ENCODE measurements around the gene NHLH2.
A peak's percentile ranks its signal among the peaks of the same experiment; 100 is the strongest.

NHLH2 gene

GRCh38 chr1:115842948-115843347, 2.0 kb upstream of the NHLH2 start:
- Histone ChIP-seq H3K27ac (no peak overlapping the region), H3K9ac (no peak overlapping the region), H3K9me3 (replicated peaks in 1 of 11) (peaks cover 0 to 18% (median 11%) of the 10 kb centered on the region in 11 experiments; a peak in 17 of 22 replicates), H3K4me2 (no peak overlapping the region), H3K4me1 (peaks cover 9 to 20% (median 17%) of the 10 kb centered on the region in 10 experiments; a peak in 19 of 20 replicates), H3K36me3 (0 out of 22 replicates have a peak, but pooled peaks cover 0 to 4% (median 0%) of the 10 kb centered on the region in 11 experiments), H3K27me3 (peaks cover 46 to 52% (median 48%) of the 10 kb centered on the region in 11 experiments), H4K20me1 (peaks cover 0 to 27% (median 9%) of the 10 kb centered on the region in 11 experiments; a peak in 14 of 22 replicates), H3K4me3 (no peak overlapping the region)
- no peak for TF ChIP-seq Cebpa-rat (IDR thresholded peaks at IDR 0.05)

GRCh38 chr1:115839679-115840237, 1.2 kb downstream of the NHLH2 start:
- TF ChIP-seq Cebpa-rat (IDR thresholded peaks at IDR 0.05), result no peak
- H3K4me3 ChIP-seq, result peak overlapping the region; percentile 20 to 60 (median 42); a peak in 17 of 20 replicates
- H4K20me1 ChIP-seq, result peaks cover 0 to 35% (median 9%) of the 10 kb centered on the region in 11 experiments; a peak in 14 of 22 replicates
- 0 out of 22 replicates have a peak overlapping the region, but pooled peaks of 1 of the 11 experiments have one; percentile 25 for H3K9ac ChIP-seq
- peaks cover 15 to 26% (median 23%) of the 10 kb centered on the region in 10 experiments for H3K4me1 ChIP-seq
- H3K27ac ChIP-seq, result no peak overlapping the region
- H3K4me2 ChIP-seq, result peak overlapping the region; percentile 50 to 97 (median 74)
- peaks cover 0 to 18% (median 11%) of the 10 kb centered on the region in 11 experiments; a peak in 17 of 22 replicates for H3K9me3 ChIP-seq (replicated peaks in 1 of 11)
- 0 out of 22 replicates have a peak, but pooled peaks cover 0 to 4% (median 0%) of the 10 kb centered on the region in 11 experiments for H3K36me3 ChIP-seq
- H3K27me3 ChIP-seq, result peaks cover 76 to 84% (median 80%) of the 10 kb centered on the region in 11 experiments

GRCh38 chr1:115839029-115839678, 1.8 kb downstream of the NHLH2 start:
- peaks cover 0 to 35% (median 9%) of the 10 kb centered on the region in 11 experiments; a peak in 14 of 22 replicates for H4K20me1 ChIP-seq
- peaks cover 0 to 14% (median 8%) of the 10 kb centered on the region in 11 experiments; a peak in 17 of 22 replicates for H3K9me3 ChIP-seq (replicated peaks in 1 of 11)
- peaks cover 15 to 26% (median 23%) of the 10 kb centered on the region in 10 experiments for H3K4me1 ChIP-seq
- no peak for TF ChIP-seq Cebpa-rat (IDR thresholded peaks at IDR 0.05)
- H3K27me3 ChIP-seq, result peaks cover 76 to 90% (median 85%) of the 10 kb centered on the region in 11 experiments
- H3K4me2 ChIP-seq, result peak overlapping the region; percentile 50 to 97 (median 74)
- peak overlapping the region; percentile 20 to 60 (median 42); a peak in 19 of 20 replicates for H3K4me3 ChIP-seq
- peak overlapping the region in 2 of 11 experiments; percentile 25 to 32; a peak in 1 of 22 replicates for H3K9ac ChIP-seq
- H3K36me3 ChIP-seq, result 0 out of 22 replicates have a peak, but pooled peaks cover 0 to 2% (median 0%) of the 10 kb centered on the region in 11 experiments
- H3K27ac ChIP-seq, result no peak overlapping the region

- no peaks in the 10 kb centered on the region for H3K36me3 ChIP-seq
- peaks cover 0 to 10% (median 6%) of the 10 kb centered on the region in 11 experiments; a peak in 14 of 22 replicates for H3K9me3 ChIP-seq (replicated peaks in 1 of 11)
- peaks cover 76 to 92% (median 89%) of the 10 kb centered on the region in 11 experiments for H3K27me3 ChIP-seq
- H3K4me2 ChIP-seq, result peak overlapping the region; percentile 52 to 97 (median 74)
- H3K4me3 ChIP-seq, result peak overlapping the region in 8 of 10 experiments; percentile 7 to 60 (median 48); a peak in 15 of 20 replicates
- H4K20me1 ChIP-seq, result peaks cover 0 to 35% (median 9%) of the 10 kb centered on the region in 11 experiments; a peak in 14 of 22 replicates
- H3K9ac ChIP-seq, result no peak overlapping the region; a peak in 1 of 22 replicates
- peaks cover 15 to 26% (median 23%) of the 10 kb centered on the region in 10 experiments for H3K4me1 ChIP-seq
- TF ChIP-seq Cebpa-rat (IDR thresholded peaks at IDR 0.05), result no peak
- H3K27ac ChIP-seq, result no peak overlapping the region
Observed at GRCh38 chr1:115838431-115839028, 2.4 kb downstream of the NHLH2 start.

- Histone ChIP-seq H3K4me2 (peak overlapping the region; percentile 52 to 97 (median 74)), H4K20me1 (peaks cover 0 to 35% (median 9%) of the 10 kb centered on the region in 11 experiments; a peak in 14 of 22 replicates), H3K9me3 (replicated peaks in 1 of 11) (peaks cover 0 to 10% (median 6%) of the 10 kb centered on the region in 11 experiments; a peak in 14 of 22 replicates), H3K4me1 (peaks cover 15 to 29% (median 23%) of the 10 kb centered on the region in 10 experiments), H3K27me3 (peaks cover 76 to 91% (median 89%) of the 10 kb centered on the region in 11 experiments), H3K36me3 (no peaks in the 10 kb centered on the region), H3K4me3 (peak overlapping the region; percentile 7 to 60 (median 39); a peak in 17 of 20 replicates), H3K9ac (peak overlapping the region in 1 of 11 experiments; percentile 22; a peak in 2 of 22 replicates), H3K27ac (no peak overlapping the region)
- TF ChIP-seq Cebpa-rat (IDR thresholded peaks at IDR 0.05), result no peak
Observed at GRCh38 chr1:115837740-115838421, 3.0 kb downstream of the NHLH2 start.

- Histone ChIP-seq H3K27ac (no peak overlapping the region), H3K36me3 (no peaks in the 10 kb centered on the region), H3K4me3 (peak overlapping the region in 9 of 10 experiments; percentile 7 to 60 (median 43); a peak in 14 of 20 replicates), H3K4me1 (peaks cover 15 to 33% (median 23%) of the 10 kb centered on the region in 10 experiments), H3K27me3 (peaks cover 74 to 87% (median 84%) of the 10 kb centered on the region in 11 experiments), H3K4me2 (peak overlapping the region; percentile 52 to 97 (median 74)), H3K9ac (no peak overlapping the region; a peak in 1 of 22 replicates), H4K20me1 (peaks cover 0 to 35% (median 9%) of the 10 kb centered on the region in 11 experiments; a peak in 14 of 22 replicates), H3K9me3 (replicated peaks in 1 of 11) (peaks cover 0 to 10% (median 6%) of the 10 kb centered on the region in 11 experiments; a peak in 14 of 22 replicates)
- no peak for TF ChIP-seq Cebpa-rat (IDR thresholded peaks at IDR 0.05)
Observed at GRCh38 chr1:115837341-115837739, 3.6 kb downstream of the NHLH2 start.

GRCh38 chr1:115833856-115834255, 7.1 kb downstream of the NHLH2 start:
- TF ChIP-seq Cebpa-rat (IDR thresholded peaks at IDR 0.05), result no peak
- H3K4me3 ChIP-seq, result no peak overlapping the region
- peaks cover 8 to 47% (median 20%) of the 10 kb centered on the region in 10 experiments for H3K4me1 ChIP-seq
- H3K9me3 ChIP-seq (replicated peaks in 1 of 11), result peaks cover 0 to 9% (median 6%) of the 10 kb centered on the region in 11 experiments; a peak in 13 of 22 replicates
- H3K4me2 ChIP-seq, result no peak overlapping the region
- no peak overlapping the region for H3K27ac ChIP-seq
- peaks cover 39 to 52% (median 49%) of the 10 kb centered on the region in 11 experiments for H3K27me3 ChIP-seq
- no peak overlapping the region for H3K9ac ChIP-seq
- no peaks in the 10 kb centered on the region for H3K36me3 ChIP-seq
- peaks cover 0 to 18% (median 9%) of the 10 kb centered on the region in 11 experiments; a peak in 14 of 22 replicates for H4K20me1 ChIP-seq
